Activated CD4-positive, alpha-beta T cell treated with anti-CD3 and anti-CD28 coated beads, Interleukin-2, amount 50 U/mL, for 24 hours (primary cell): Measurements from ENCODE around the gene ZNF385C.
A peak's percentile ranks its signal among the peaks of the same experiment; 100 is the strongest.

Experiments
- DNase-seq, 2 donors: peaks; one replicate each; pipeline ENCODE4 v3.0.0-alpha.2; 2020; ENCODE audit warnings: low read depth in 1 of 2, low spot score in 1 of 2

Gene ZNF385C

DNA sequence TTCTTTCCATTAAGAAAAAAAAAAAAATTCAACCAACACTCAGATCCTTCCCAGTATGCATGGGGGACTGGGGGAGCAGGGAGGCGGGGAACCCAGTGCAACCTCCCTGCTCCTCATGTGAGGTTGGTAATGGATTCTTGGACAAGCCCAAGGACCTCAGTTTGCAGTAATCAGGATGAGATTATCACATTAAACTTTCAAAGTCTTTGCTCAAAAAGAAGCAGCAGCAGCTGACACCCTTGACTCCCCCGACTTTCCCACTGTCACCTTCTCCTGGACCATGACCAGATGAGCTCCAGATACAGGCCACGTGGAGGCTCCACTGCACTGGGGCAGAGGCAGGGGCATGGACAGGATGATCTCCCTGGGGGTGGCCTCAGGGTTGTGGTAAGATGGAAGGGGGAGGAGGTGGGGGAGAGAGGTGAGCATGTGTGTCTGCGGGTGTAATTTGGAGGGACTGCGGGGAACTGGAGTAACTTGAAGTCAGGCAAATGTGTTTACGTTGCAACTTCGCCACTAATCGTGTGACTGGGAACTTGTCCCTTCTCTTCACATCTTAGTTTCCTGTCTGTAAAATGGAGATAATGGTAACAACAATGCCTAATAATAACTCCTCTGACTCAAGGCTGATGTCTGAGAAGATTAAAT lies 19.8 kb downstream of the ZNF385C start:
- no peak for DNase-seq

DNA sequence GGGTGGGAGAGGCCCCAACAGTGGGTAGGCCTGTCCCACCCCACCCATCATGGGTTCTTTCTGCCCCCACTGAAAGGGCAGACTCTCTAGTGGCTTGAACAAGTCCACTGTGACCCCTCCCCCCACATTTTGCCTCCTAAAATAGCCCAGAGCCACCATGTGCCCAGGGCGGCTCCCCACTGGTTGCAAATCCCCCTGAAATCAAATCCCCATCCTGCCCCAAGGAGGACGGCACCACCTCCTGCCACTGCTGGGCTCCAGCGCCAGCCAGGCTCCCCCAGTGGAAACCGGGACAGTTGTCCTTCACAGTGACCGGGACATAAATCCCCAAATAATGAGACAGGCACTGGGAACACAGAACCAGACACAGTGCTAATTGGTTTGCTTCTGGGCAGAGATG lies 20.5 kb downstream of the ZNF385C start:
- DNase-seq: no peak

DNA sequence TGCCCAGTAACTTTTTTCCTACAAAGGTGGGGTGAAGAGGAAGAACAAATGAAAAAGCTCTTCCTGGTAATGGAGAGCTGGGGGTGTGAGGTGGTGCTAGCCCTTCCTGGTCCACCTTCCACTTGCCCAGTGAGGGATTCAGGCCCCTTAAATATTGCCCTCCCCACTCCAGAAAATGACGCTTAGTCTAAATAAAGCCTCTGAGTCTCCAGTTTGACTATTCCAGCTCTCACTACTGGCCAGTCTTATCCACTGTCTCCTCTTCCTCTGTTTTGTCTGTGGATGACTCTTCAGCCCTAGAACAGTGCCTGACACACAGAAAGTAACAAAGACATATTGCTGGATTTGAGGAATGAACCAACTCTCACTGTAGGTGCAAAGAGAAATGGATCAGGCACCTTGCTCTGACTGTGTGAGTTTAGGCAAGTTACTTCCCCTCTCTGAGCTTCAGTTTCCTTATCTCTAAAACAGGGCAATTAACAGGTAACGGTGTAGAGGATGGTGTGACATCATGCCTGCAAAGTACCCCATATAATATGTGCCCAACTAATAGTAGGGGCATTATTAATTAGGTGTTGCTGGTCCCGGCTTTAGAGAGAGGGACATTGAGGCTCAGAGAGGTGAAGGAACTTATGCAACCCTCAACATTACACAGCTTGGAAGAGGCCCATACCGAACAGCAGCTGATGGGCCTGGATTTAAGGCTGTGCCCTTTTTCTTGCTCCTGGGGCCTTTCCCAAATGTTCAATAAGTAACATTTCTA lies 21.3 kb downstream of the ZNF385C start:
- DNase-seq: no peak

DNA sequence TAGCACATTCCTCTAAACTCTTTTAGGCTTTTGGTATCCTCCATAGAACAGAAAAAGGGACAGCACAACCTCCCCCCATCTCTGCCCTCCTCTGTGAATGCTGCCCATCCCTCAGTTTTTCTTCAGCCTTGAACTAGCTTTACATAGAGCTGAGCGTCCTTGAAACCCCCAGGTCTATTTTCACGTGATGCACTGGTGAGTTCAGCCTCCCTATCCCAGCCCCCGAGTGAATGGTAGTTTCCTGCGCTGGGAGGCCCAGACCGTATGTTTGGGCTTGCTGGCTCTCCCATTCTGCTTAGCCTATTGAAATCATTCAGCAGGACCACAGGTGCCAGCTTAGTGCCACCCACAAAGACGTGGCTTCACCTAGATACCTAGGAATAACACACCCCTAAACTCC lies 22.5 kb downstream of the ZNF385C start:
- DNase-seq: no peak

DNA sequence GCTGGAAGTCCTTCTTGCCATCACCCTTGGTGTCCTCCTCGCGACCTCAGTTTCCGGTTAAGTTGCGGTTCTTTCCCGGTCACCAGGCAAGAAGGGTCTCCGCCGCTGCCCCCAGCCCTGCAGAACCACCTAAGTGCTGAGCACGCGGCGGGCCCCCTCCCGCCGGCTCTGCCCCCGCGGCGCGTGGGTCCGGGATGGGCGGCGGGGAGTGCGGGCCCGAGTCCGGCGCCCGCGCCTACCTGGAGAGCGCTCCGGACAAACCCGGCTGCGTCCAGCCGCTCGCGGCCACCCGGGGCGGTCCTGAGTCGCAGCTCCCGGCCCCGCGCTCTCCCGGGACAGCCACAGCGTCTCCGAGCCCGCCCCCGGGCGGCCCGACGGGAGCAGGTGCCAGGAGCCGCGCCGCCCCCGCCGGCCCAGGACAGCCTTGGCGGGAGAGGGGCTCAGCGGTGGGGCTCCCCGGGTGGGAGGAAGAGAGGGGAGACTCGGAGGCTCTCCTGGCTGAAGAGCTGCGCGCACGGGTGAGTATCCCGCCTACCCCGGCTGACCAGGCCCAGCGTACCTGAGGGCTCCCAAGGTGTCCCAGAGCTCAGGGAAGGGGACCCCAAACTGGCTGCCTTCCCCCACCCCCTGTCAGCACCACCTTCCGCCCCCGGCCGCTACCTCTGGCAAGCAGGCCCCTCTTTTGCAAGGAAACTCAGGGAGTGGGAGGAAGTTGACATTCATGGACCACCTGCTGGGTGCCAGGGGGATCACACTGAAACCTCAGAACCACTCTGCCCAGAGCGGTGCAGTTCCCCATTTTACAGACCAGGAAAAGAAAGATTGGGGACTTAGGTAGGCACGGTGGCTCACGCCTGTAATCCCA lies 25.7 kb downstream of the ZNF385C start:
- no peak for DNase-seq

DNA sequence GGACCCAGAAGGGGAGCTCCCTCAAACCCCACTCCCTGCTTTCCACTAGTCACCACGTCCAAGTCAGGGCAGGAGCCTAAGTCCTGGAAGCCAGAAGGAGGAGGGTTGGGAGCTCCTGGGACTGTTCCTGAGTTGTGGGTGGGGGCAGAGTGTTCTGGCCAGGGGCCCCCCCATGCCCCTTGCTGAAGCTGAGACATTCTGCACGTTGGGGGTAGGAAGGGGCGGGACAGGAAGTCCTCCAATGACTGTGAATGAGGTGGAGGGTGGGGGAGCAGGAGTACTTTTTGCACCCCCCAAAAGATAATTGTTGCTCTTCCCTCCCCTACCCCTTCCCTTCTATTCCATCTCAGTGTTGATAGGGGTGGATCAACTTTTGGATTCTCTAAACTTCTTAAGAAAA lies 26.5 kb downstream of the ZNF385C start:
- no peak for DNase-seq

DNA sequence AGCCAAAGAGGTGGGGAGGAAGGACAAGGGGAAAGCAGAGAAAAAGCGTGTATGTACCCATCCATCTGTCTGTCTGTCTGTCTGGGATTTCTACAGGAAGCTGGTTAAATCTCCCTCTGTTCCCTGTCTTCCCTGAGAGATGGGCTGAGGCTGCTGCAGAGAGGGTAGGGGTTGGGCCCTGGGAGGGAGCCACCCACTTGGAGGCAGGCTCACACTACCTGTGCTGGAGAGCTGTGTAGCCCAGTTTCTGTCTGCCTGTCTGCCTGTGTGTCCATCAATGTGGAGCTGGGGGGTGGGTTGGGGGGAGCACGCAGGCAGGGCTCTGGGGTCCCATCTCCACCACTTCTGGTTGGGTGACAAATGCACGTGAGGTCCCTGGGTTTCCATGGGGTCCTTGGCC lies 29.3 kb downstream of the ZNF385C start:
- DNase-seq: no peak

DNA sequence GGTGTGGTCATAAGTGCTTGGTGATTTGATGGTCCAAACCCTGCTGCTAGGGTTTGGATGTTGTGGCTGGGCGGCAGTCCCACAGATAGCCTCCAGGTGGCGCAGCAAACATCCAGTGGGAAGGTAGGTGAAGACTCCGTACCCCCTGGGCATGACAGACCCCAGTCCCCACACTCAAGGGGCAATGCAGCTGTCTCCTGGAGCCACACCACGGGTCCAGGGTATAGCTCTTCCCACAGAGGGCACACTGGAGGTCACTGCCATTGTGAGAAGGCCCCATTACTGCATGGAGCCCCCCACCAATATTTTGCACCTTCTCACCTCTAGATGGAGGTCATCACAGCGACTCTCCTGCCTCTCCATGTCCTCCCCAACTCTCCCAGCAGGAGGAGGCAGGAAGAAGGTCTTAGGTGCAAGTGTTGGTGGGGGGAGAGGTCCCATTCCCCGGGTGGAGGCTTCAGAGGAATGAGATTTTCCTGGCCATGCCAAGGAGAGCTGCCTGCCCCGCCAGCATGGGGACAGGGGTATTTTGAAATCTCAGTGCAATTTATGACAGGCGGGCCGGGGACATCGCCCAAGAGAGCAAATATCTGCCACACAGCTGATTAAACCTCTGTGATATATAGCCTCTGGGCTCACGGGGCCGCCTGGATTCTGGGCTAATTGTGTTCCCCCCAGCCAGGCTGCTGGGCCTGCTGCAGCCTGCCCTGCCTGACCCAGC lies 30.7 kb downstream of the ZNF385C start:
- DNase-seq: peak; percentile 53 to 64

DNA sequence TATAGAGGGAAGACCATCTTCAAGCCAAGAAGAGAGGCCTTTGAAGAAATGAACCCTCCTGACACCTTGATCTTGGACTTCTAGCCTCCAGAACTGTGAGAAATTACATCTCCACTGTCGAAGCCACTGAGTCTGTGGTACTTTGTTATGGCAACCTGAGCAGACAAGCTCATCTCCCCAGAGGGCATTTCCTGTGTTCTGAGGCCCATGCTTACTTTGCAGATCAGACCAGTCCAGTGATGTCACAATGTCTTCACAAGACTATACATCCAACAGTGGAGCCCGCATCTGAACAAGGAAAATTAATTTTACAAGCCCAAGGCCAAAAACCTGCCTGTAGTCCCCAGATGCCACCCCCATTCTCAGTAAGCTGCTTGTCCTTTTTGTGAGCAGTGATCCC lies 33.1 kb downstream of the ZNF385C start:
- no peak for DNase-seq

DNA sequence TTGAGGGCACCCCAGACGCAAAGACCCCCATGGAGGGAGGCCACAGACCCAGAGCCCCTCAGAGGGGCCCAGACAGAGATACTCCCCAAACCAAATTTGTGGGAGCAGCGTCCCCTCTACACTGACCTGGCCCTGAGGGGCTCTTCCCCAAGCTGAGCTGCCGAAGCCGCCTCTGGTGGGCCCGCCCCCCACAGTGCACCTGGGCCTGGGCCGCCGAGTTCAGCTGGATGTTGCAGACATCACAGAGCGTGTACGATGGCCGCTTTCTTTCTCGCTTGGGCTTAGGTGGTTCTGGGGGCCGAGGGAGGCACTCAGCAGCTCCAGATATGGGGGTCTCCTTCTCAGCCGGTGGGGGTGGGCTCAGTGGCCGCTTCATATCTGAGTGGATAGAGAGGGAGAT lies 35.6 kb downstream of the ZNF385C start:
- DNase-seq: no peak

DNA sequence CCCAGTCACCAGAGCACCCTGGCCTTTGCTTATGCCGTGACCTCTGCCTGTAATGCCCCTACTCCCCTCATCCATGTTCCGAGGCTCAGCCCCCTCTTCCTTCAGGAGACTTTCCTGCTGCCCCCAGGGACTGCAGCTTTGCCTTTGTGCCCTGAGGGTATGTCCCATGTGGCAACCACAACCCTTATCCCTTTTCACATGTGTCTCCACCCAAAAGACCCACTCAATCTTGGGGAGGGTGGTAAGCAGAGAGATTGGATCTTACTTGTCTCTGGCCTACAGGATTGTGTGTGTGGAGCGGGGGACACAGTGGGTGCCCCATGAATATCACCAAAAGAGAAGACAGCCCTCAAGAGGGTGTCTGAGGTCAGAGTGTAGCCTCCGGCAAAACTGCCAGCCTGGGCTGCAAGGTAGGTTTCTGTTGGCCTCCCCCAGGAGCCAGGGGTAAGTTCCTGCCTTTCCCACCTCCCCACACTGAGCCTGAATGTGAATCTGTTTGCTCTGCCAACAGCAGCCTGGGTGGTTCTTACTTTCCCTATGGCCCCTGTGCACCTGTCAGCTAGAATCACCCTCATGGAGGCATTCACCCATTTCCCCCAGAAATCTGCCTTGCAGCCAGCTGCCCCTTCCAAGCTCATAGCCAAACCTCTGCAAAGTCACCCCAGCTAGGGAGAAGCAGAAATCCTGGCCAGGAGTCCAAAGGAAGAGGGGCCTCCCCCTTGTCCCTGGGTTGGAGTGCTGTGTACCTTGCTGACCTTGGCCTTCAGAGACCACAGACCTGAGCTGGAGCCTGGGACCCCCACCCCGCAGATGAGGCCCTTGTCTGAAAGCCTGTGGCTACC lies 36.4 kb downstream of the ZNF385C start:
- DNase-seq: no peak

DNA sequence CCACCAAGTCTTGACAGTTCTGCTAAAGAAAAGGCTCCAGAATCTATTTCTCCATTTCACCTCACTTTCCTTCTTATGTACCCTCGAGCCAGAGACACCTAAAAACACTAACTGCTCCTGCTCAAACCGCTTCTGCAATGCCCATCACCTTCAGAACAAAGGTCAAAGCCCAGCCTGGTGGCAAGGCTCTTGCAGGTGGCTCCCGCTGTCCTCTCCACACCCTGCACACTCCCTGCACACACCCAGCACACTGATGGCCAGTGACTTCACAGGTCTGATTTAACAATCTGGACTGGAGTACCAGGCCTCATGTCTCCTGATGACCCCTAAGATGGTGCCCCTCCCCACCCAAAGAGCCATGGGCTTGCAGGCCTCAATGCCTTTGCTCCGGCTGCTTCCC lies 38.0 kb downstream of the ZNF385C start:
- DNase-seq: no peak

DNA sequence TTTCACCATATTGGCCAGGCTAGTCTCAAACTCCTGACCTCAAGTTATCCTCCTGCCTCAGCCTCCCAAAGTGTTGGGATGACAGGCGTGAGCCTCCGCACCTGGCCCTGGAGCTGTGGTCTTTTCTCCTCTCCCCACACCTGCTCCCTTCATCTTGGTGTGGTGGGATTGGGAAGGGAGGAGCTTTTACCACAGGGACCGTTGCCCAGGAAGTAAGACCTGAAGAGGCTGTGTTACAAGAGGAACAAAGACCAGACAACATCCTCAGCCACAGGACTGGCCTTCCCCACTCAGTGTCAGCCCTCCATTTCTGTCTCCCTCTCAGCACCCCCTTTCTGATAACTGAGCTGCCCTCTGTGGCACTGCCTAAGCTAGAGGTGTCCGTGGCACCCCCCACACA lies 38.5 kb downstream of the ZNF385C start:
- DNase-seq: no peak

DNA sequence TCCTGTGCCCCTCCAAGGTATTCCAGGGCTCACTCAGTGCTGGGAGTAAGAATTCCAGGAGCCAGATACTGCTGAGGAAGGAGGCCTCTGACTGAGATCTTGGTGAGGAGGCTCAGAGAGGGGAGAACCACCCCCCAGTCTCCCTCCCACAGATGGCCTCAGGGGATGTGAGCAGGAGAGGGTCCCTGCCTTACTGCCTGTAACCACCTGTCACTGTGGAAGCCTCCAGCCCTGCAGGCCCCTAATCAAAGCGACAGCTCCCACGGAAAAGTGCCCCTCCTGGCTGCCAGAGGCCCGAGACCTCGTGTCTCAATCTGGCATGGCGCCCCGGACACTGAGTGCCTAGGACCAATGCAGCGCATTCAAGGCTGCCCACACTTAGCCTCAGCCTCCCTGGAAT lies 40.2 kb downstream of the ZNF385C start:
- no peak for DNase-seq

DNA sequence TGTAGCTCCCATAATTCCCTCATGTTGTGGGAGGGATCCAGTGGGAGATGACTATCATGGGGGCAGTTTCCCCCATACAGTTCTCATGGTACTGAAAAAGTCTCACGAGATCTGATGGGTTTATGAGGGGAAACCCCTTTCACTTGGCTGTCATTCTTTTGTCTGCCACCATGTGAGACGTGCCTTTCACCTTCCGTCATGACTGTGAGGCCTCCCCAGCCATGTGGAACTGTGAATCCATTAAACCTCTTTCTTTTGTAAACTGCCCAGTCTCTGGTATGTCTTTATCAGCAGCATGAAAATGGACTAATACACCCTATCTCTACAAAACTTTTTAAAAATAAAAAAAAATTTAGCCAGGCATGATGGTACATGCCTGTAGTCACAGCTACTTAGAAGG lies 41.6 kb downstream of the ZNF385C start:
- no peak for DNase-seq

DNA sequence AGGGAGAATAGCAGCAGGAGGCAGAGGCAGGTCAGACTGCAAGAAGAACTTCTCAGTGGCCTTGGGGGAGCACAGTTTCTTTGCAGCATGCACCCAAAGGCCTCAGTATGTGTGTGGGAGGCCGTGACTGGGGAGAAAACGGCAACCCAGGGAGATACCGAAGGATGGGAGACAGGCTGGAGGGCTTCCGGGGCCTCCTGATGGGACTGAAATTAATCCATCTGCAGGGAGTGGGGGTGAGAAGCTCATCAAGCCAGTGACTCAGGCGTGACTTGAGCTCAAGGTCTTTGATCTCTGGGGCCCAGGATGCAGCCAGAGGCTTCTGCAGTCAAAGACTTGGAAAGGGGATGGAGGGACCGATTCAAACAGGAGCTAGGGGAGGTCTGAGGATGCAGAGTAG lies 42.8 kb downstream of the ZNF385C start:
- no peak for DNase-seq

DNA sequence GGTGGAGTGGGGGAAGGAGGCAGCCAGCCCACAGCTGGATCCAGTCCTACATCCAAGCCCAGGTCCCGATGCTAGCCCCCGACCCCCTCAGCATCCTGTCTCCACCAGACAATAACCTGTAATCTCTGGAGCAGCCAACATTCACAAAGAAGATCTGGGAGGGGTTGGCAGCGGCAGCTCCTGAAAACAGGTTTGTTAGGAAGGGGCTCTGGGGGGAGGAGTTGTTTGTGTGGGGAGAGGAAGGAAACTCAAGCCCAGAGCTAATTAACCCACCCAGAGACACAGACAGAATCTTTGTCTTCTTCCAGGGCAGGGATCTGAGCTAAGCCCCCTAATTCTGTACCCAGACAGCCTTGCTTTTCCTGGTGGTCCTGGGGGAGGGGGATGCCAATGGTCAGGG lies 43.2 kb downstream of the ZNF385C start:
- DNase-seq: no peak

DNA sequence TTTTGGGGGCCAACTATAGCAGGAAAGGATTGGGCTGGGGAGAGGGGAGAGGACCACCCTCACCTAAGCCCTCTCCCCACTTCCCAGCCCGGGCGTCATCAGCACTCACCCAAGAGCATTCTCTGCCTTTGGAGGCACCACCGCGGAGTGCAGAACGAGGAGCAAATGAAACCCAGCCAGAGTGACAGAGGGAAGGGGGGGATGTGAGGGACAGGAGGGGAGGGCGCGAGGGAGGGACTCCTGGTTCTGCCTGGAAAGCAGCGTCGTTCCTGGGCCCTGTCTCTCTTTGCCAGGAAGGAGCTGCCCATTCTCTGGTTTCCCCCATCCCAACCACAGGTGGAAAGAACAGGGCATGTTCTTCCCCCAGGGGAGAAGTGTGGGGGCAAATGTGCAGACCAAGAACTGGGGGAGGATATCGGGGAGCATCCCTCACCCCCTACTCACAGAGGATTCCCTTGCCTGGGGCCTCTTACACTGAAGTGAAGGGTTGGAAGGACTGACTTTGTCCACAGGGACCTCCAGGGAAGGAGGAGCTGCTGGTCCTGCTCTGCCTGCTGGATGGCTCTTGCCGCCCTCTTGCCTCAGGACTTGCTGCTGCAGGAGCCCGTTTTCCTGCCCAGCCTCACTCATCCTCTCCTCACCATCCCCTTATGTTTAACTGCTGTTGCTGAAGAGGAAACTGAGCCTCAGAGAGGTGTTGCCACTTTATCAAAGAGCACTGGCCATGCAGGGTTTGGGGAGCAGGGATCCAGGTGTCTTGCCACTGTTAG lies 44.4 kb downstream of the ZNF385C start:
- no peak for DNase-seq

DNA sequence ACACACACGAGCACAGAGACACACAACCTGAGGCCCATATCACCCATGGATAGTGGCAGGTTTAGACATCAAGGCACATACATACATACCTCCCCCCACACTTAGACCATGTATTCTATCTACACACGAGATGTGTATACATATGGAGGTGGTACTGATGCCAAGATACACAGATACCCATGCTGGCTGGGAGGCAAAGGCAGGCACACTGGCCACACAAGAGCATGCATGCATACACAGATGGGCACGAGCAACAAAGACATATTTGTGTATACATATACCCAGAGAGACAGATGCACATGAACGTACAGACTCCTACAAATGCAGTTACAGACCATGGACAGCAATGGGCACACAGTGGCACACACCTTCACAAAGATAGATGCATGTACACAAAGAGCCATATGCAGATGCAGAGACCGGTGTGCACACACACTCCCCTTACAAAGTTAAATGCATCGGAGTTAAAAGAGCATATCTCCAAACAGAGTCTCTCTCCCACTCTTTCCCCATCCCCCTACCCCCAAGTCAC lies 45.9 kb downstream of the ZNF385C start:
- no peak for DNase-seq

DNA sequence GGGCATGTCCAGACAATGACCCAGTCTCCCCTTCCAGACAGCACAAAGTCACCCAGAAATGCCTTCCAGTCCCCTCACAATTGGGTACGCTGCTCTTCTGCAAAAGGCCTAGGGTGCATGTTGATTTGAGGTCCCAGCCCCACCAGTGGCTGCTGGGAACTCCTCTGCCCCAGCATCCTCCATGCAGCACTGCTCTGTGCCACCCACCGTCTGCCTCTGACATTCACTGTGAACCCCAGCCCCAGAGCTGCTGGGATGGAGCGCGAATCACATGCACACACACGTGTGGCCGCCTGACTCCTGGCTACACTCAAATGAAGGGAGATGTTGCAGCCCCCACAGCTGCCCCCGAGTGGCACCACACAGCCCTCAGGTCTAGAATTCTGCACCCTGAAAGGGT lies 46.6 kb downstream of the ZNF385C start:
- no peak for DNase-seq
